SK-N-SH (cell line): ENCODE data around the gene AGRP. TPM values are rescaled to one million over a fixed set of nuclear protein-coding genes. Genes with fewer than 3 reads are reported as not detected.

ENCODE experiments used
- CTCF ChIA-PET: fragments of 300-600, 350-600 bp; formaldehyde crosslinking; extraction: SDS; loops from one replicate; lab custom pipeline; 2021; lab: Yijun Ruan, JAX
- POLR2A ChIA-PET: fragments of 350-600 bp; sonication (Branson Sonifier 250); formaldehyde crosslinking; extraction: SDS; loops from one replicate; lab custom pipeline; 2020; ENCODE audit warnings: antibody characterized with exemption, inconsistent platforms; lab: Yijun Ruan, JAX
- DNase-seq: peaks from one replicate; pipeline ENCODE4 v3.0.0; 2012
- H2AFZ ChIP-seq: fragments of 200-600 bp; sonication (generic); 2 replicates; pipeline ENCODE4 v1.8.1; 2016; ENCODE audit warnings: antibody characterized with exemption, mild to moderate bottlenecking, low read depth
- H3F3A ChIP-seq: fragments of 200-600 bp; sonication (generic); replicated peaks from 2 replicates; pipeline ENCODE3; 2016; ENCODE audit warnings: antibody characterized with exemption, mild to moderate bottlenecking; ENCODE audit not compliant: insufficient read depth
- H3K27ac ChIP-seq, 2 experiments: fragments of 200-500 bp in 1 of 2; fragments of 200-600 bp in 1 of 2; sonication (Bioruptor generic) in 1 of 2; sonication (generic), shearing (Covaris generic) in 1 of 2; 2 replicates each; pipeline versions ENCODE4 v1.5.1 to v1.6.1; 2014 to 2016; ENCODE audit warnings: low read depth in 2 of 2, inconsistent platforms in 1 of 2, low read length in 1 of 2, mild to moderate bottlenecking in 1 of 2, mixed read lengths in 1 of 2
- H3K27me3 ChIP-seq: fragments of 200-600 bp; sonication (generic), shearing (Covaris generic); 2 replicates; pipeline ENCODE4 v1.6.1; 2016; ENCODE audit warnings: mixed run types; ENCODE audit not compliant: insufficient read depth
- H3K36me3 ChIP-seq, 2 experiments: fragments of 200-500 bp in 1 of 2; fragments of 200-600 bp in 1 of 2; sonication (Bioruptor generic) in 1 of 2; sonication (generic) in 1 of 2; replicated peaks in 1 of 2; 2 replicates each; pipeline versions ENCODE3 to v1.5.1; 2014 to 2016; ENCODE audit warnings: low read length in 1 of 2, mild to moderate bottlenecking in 1 of 2; ENCODE audit not compliant: insufficient read depth in 2 of 2, control insufficient read depth in 1 of 2
- H3K4me1 ChIP-seq, 2 experiments: fragments of 200-500 bp in 1 of 2; fragments of 200-600 bp in 1 of 2; sonication (Bioruptor generic) in 1 of 2; sonication (generic), shearing (Covaris generic) in 1 of 2; 2 replicates each; pipeline versions ENCODE4 v1.5.1 to v1.6.1; 2014 to 2016; ENCODE audit warnings: low read depth in 1 of 2, low read length in 1 of 2, mixed run types in 1 of 2; ENCODE audit not compliant: insufficient read depth in 2 of 2, control insufficient read depth in 1 of 2
- H3K4me2 ChIP-seq: fragments of 200-600 bp; sonication (generic), shearing (Covaris generic); 2 replicates; pipeline ENCODE4 v1.6.1; 2017; ENCODE audit warnings: mixed run types
- H3K4me3 ChIP-seq, 2 experiments: fragments of 200-500 bp in 1 of 2; fragments of 200-600 bp in 1 of 2; sonication (Bioruptor generic) in 1 of 2; sonication (generic), shearing (Covaris generic) in 1 of 2; 2 replicates each; pipeline versions ENCODE4 v1.5.1 to v1.8.1; 2014 to 2016; ENCODE audit warnings: low read depth in 2 of 2, inconsistent platforms in 1 of 2, low read length in 1 of 2, mild to moderate bottlenecking in 1 of 2, mixed read lengths in 1 of 2, moderate library complexity in 1 of 2
- H3K79me2 ChIP-seq: fragments of 200-600 bp; sonication (generic); 2 replicates; pipeline ENCODE4 v1.8.1; 2017; ENCODE audit warnings: mild to moderate bottlenecking; ENCODE audit not compliant: insufficient read depth
- H3K9ac ChIP-seq: fragments of 200-600 bp; sonication (generic); 2 replicates; pipeline ENCODE4 v1.6.1; 2017; ENCODE audit warnings: mixed run types
- H3K9me2 ChIP-seq: fragments of 200-600 bp; sonication (generic); 2 replicates; pipeline ENCODE4 v1.6.1; 2017; ENCODE audit warnings: mixed run types
- H3K9me3 ChIP-seq: fragments of 200-600 bp; sonication (generic); 2 replicates; pipeline ENCODE4 v1.6.1; 2017; ENCODE audit warnings: mixed run types, mild to moderate bottlenecking, moderate library complexity
- H4K20me1 ChIP-seq: fragments of 200-600 bp; sonication (generic); 2 replicates; pipeline ENCODE4 v1.6.1; 2017; ENCODE audit warnings: mild to moderate bottlenecking, mixed run types; ENCODE audit not compliant: insufficient read depth
- ELF1 ChIP-seq: IDR thresholded peaks from 2 replicates; pipeline ENCODE4 v1.4.0; 2012
- EP300 ChIP-seq, 2 experiments: IDR thresholded peaks; 2 replicates each; pipeline versions ENCODE4 v1.4.0 to v1.6.1; 2012; ENCODE audit warnings: borderline replicate concordance in 1 of 2, low read depth in 1 of 2, low read length in 1 of 2
- FOXJ3 ChIP-seq: sonication (generic); formaldehyde crosslinking; IDR thresholded peaks from 2 replicates; pipeline ENCODE4 v1.5.1; 2020; ENCODE audit warnings: mild to moderate bottlenecking, missing genetic modification reagents
- GATA2 ChIP-seq: sonication (generic); formaldehyde crosslinking; IDR thresholded peaks from 2 replicates; pipeline ENCODE4 v1.5.0; 2020; ENCODE audit warnings: mild to moderate bottlenecking, missing genetic modification reagents
- IRF3 ChIP-seq: fragments of 150-350 bp; IDR thresholded peaks from 2 replicates; pipeline ENCODE4 v1.6.1; 2016; ENCODE audit warnings: mild to moderate bottlenecking, low read depth, low read length
- MXI1 ChIP-seq: IDR thresholded peaks from 2 replicates; pipeline ENCODE4 v1.6.1; 2012; ENCODE audit warnings: mild to moderate bottlenecking, low read depth, low read length, improper control_type of control experiment
- NRF1 ChIP-seq: IDR thresholded peaks from 2 replicates; pipeline ENCODE4 v1.6.1; 2012; ENCODE audit warnings: low read depth, mild to moderate bottlenecking, low read length
- PBX3 ChIP-seq: IDR thresholded peaks from 2 replicates; pipeline ENCODE4; 2012
- POLR2AphosphoS5 ChIP-seq: IDR thresholded peaks from 2 replicates; pipeline ENCODE4 v1.6.1; 2012; ENCODE audit warnings: low read depth, low read length
- RAD21 ChIP-seq: IDR thresholded peaks from 2 replicates; pipeline ENCODE4 v1.6.1; 2012; ENCODE audit warnings: mild to moderate bottlenecking, low read length
- RXRA ChIP-seq: IDR thresholded peaks from 2 replicates; pipeline ENCODE4 v1.4.0; 2012; ENCODE audit warnings: low read depth, mild to moderate bottlenecking, borderline replicate concordance
- SIN3A ChIP-seq: IDR thresholded peaks from 2 replicates; pipeline ENCODE4 v1.6.1; 2012; ENCODE audit warnings: low read depth, mild to moderate bottlenecking, low read length, moderate library complexity, borderline replicate concordance
- SMC3 ChIP-seq: IDR thresholded peaks from 2 replicates; pipeline ENCODE4 v1.6.1; 2012; ENCODE audit warnings: low read depth, low read length, improper control_type of control experiment
- TAF1 ChIP-seq: IDR thresholded peaks from 2 replicates; pipeline ENCODE4 v1.6.1; 2012; ENCODE audit warnings: low read depth, mild to moderate bottlenecking, low read length, moderate library complexity, borderline replicate concordance
- TCF12 ChIP-seq: IDR thresholded peaks from 2 replicates; pipeline ENCODE4 v1.4.0; 2012
- TEAD4 ChIP-seq: IDR thresholded peaks from 2 replicates; pipeline ENCODE4 v1.4.0; 2012; ENCODE audit warnings: mild to moderate bottlenecking, borderline replicate concordance; ENCODE audit not compliant: insufficient read depth
- USF1 ChIP-seq: IDR thresholded peaks from 2 replicates; pipeline ENCODE4 v1.4.0; 2012; ENCODE audit warnings: low read depth, borderline replicate concordance
- whole genome bisulfite sequencing: methylation state at CpG from one replicate; pipeline ENCODE4 v1.1.6; 2017; ENCODE audit warnings: low lambda C conversion rate; 5-methylcytosine and 5-hydroxymethylcytosine counted together
- polyA plus RNA-seq, 3 experiments: library from polyadenylated mRNA; depleted of rRNA; stranded (reverse); fragments of >200 nt; gene quantifications; 2 replicates each; pipeline ENCODE4 v1.2.3, GENCODE V29; 2012
- TF ChIP-seq, protein P1 (sequence below): IDR thresholded peaks from 2 replicates; pipeline ENCODE4 v1.4.0; 2012; ENCODE audit warnings: low read depth, borderline replicate concordance

Gene AGRP
- polyA plus RNA-seq, 1 of the 3 experiments (the other 2 are of a cell fraction): not detected

- no peak overlapping the region for H2AFZ ChIP-seq
- peak overlapping the region; percentile 83 for H3K27ac ChIP-seq
- peak; percentile 83 for DNase-seq
- no peaks in the 10 kb centered on the region for H3K9me3 ChIP-seq
- peaks cover 37% of the 10 kb centered on the region for H4K20me1 ChIP-seq
- H3K4me1 ChIP-seq: peaks cover 21% of the 10 kb centered on the region in 2 experiments; a peak in 3 of 4 replicates
- 1% methylated on average over 15 of the region's 65 CpGs for WGBS
- ChIA-PET POLR2A (interaction anchor here (0.8 to 2.5 kb wide), 8 partner anchors 8 to 316 kb away, joined by 3 to 10 read pairs (median 4); partner anchors contain the start of genes ACD, C16orf86, CTCF and ENKD1), CTCF (interaction anchor here (0.9 to 6.6 kb wide), 18 partner anchors 8 to 288 kb away, joined by 3 to 60 read pairs (median 5); partner anchors contain the start of genes ATP6V0D1, C16orf86, CARMIL2 and CTCF)
- no peaks in the 10 kb centered on the region for H3K27me3 ChIP-seq
- TF ChIP-seq TAF1 (peak; percentile 8; the same call in 1 of the 2 replicates), RXRA (no peak), NRF1 (no peak), IRF3 (no peak), MXI1 (peak; percentile 45; the same call in 1 of the 2 replicates), PBX3 (no peak), POLR2AphosphoS5 (peak; percentile 63; the same call in 1 of the 2 replicates), ELF1 (no peak)
- TF ChIP-seq, all 33 proteins: peak for 3
- Histone ChIP-seq H3K9ac (peak overlapping the region; percentile 88), H3K79me2 (peaks cover 51% of the 10 kb centered on the region), H3K4me2 (peak overlapping the region; percentile 96), H3K36me3 (peaks cover 0 to 4% of the 10 kb centered on the region in 2 experiments), H3F3A (peaks cover 15% of the 10 kb centered on the region), H3K9me2 (no peaks in the 10 kb centered on the region), H3K4me3 (peak overlapping the region; percentile 77 to 99)
These were observed 45.7 kb upstream of the AGRP start for GRCh38 chr16:67528870-67529581.

DNA sequence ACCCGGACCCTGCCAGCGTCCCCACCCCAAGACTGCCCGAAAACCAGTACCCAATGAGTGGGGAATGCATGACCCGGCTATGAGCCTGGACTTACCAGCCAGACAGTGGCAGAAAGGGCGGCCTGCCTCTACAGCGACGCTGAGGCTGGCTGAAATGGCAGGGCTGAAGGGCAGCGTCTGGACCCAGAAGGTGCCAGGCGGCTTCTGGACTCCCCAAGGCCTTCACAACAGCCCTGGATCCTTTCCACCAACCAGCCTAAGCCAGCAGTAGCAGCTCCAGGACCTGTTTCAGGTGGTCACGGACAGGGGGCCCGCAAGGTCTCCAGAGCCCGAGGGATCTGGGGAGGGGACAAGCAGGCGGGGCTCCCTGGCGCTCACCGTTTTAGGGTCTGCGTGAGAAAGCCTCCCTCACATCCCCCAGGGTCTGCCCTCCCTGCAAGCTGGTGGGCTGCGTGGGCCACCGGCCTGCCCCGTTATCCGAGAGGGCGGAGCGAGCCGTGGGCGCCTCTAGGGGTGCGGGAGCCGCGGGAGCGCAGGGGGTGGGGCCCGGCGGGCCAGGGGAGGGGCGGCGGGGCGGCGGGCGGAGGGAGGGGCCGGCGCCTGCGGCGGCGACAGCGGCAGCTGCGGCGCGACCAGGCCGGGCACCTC is 45.0 kb upstream of the AGRP start, which contains the start of gene RIPOR1:
Gene RIPOR1, plus strand, starts transcription at position 608 of the 648 bp plus-strand sequence. CDS start 9,618 bp downstream, outside the sequence.
- Histone ChIP-seq H3K27ac (peak within 1 kb of the TSS; percentile 83), H3K9me2 (no peaks in the 10 kb centered on the region), H3F3A (peaks cover 15% of the 10 kb centered on the region), H3K4me2 (peak within 1 kb of the TSS; percentile 96), H3K79me2 (peaks cover 44% of the 10 kb centered on the region), H3K9ac (peak within 1 kb of the TSS; percentile 88), H2AFZ (peak within 1 kb of the TSS; percentile 93; the same call in 1 of the 2 replicates), H3K27me3 (no peaks in the 10 kb centered on the region), H3K4me1 (peaks cover 21% of the 10 kb centered on the region in 2 experiments; a peak in 3 of 4 replicates), H3K36me3 (peaks cover 0 to 4% of the 10 kb centered on the region in 2 experiments), H4K20me1 (peaks cover 30% of the 10 kb centered on the region), H3K9me3 (no peaks in the 10 kb centered on the region), H3K4me3 (peak within 1 kb of the TSS; percentile 77 to 99)
- WGBS: 45% methylated on average over 17 of the region's 45 CpGs
- ChIA-PET POLR2A (interaction anchor here (0.8 to 2.5 kb wide), 5 partner anchors 9 to 138 kb away, joined by 3 to 8 read pairs (median 5); partner anchors contain the start of genes ACD, C16orf86, CTCF and ENKD1), CTCF (interaction anchor here (1.1 to 6.6 kb wide), 12 partner anchors 8 to 288 kb away, joined by 3 to 60 read pairs (median 11); partner anchors contain the start of genes C16orf86, CARMIL2, CTCF and ENKD1)
- DNase-seq: peak; percentile 94
- TF ChIP-seq GATA2 (CRISPR knock-in tag) (no peak), SMC3 (no peak), USF1 (no peak), TEAD4 (no peak), PBX3 (no peak), POLR2AphosphoS5 (no peak), TCF12 (no peak), FOXJ3 (no peak), RAD21 (no peak), EP300 (IDR thresholded peaks at IDR 0.05; ENCODE audit: borderline replicate concordance in 1 of 2, low read depth in 1 of 2, low read length in 1 of 2) (no peak), SIN3A (no peak)
- TF ChIP-seq, protein P1, sequence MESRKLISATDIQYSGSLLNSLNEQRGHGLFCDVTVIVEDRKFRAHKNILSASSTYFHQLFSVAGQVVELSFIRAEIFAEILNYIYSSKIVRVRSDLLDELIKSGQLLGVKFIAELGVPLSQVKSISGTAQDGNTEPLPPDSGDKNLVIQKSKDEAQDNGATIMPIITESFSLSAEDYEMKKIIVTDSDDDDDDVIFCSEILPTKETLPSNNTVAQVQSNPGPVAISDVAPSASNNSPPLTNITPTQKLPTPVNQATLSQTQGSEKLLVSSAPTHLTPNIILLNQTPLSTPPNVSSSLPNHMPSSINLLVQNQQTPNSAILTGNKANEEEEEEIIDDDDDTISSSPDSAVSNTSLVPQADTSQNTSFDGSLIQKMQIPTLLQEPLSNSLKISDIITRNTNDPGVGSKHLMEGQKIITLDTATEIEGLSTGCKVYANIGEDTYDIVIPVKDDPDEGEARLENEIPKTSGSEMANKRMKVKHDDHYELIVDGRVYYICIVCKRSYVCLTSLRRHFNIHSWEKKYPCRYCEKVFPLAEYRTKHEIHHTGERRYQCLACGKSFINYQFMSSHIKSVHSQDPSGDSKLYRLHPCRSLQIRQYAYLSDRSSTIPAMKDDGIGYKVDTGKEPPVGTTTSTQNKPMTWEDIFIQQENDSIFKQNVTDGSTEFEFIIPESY: no peak
